Gastrocnemius medialis (tissue), 4 donors: ENCODE data around the gene SLC38A8.

Source experiments
- POLR2A ChIP-seq, 2 donors: fragments of 450-650 bp; IDR thresholded peaks; one replicate each; pipeline ENCODE4 v1.6.1; 2017; ENCODE audit warnings: antibody characterized with exemption in 2 of 2, mild to moderate bottlenecking in 2 of 2, moderate library complexity in 2 of 2
- TF ChIP-seq, protein P1 (sequence below), 5 experiments: fragments of 450-650 bp in 3 of 5; fragments of 200-600 bp in 2 of 5; sonication (generic) in 2 of 5; IDR thresholded peaks in 4 of 5; conservative IDR thresholded peaks in 1 of 5; 1 replicate in 4 of 5; 2 replicates in 1 of 5; pipeline ENCODE4 v1.5.1; 2016 to 2019; ENCODE audit warnings: antibody characterized with exemption in 5 of 5, mild to moderate bottlenecking in 3 of 5, moderate library complexity in 3 of 5

DNA sequence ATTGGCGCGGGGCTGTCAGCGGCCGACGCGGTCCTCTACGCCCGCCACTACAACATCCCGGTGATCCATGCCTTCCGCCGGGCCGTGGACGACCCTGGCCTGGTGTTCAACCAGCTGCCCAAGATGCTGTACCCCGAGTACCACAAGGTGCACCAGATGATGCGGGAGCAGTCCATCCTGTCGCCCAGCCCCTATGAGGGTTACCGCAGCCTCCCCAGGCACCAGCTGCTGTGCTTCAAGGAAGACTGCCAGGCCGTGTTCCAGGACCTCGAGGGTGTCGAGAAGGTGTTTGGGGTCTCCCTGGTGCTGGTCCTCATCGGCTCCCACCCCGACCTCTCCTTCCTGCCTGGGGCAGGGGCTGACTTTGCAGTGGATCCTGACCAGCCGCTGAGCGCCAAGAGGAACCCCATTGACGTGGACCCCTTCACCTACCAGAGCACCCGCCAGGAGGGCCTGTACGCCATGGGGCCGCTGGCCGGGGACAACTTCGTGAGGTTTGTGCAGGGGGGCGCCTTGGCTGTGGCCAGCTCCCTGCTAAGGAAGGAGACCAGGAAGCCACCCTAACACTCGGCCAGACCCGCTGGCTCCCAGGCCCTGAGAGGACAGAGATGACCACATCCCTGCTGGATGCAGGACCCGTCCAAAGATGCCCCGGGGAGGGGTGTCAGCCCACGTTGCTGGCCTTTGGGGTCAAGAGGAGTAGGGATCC, 77.0 kb downstream of the SLC38A8 start:
- TF ChIP-seq, protein P1, sequence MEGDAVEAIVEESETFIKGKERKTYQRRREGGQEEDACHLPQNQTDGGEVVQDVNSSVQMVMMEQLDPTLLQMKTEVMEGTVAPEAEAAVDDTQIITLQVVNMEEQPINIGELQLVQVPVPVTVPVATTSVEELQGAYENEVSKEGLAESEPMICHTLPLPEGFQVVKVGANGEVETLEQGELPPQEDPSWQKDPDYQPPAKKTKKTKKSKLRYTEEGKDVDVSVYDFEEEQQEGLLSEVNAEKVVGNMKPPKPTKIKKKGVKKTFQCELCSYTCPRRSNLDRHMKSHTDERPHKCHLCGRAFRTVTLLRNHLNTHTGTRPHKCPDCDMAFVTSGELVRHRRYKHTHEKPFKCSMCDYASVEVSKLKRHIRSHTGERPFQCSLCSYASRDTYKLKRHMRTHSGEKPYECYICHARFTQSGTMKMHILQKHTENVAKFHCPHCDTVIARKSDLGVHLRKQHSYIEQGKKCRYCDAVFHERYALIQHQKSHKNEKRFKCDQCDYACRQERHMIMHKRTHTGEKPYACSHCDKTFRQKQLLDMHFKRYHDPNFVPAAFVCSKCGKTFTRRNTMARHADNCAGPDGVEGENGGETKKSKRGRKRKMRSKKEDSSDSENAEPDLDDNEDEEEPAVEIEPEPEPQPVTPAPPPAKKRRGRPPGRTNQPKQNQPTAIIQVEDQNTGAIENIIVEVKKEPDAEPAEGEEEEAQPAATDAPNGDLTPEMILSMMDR (IDR thresholded peaks at IDR 0.05 in 4 of 5, conservative IDR thresholded peaks at IDR 0.05 in 1 of 5) = no peak
- no peak for TF ChIP-seq POLR2A (IDR thresholded peaks at IDR 0.05)
